CD4-positive, alpha-beta T cell treated with Interleukin-6 for 4 hours (primary cell): Measurements from ENCODE around the gene GGCT.
"Not testable (repeated sequence)": the region's sequence is repeated elsewhere in the genome, so short reads cannot be mapped to it uniquely, and the experiment has no call there.

ENCODE experiments used
- DNase-seq: peaks from one replicate; pipeline ENCODE4 v3.0.0-alpha.2; 2020; ENCODE audit warnings: mixed read lengths

The GGCT gene

GRCh38 chr7:30514776-30515175 is 10.1 kb upstream of the GGCT start:
- no peak for DNase-seq

DNA sequence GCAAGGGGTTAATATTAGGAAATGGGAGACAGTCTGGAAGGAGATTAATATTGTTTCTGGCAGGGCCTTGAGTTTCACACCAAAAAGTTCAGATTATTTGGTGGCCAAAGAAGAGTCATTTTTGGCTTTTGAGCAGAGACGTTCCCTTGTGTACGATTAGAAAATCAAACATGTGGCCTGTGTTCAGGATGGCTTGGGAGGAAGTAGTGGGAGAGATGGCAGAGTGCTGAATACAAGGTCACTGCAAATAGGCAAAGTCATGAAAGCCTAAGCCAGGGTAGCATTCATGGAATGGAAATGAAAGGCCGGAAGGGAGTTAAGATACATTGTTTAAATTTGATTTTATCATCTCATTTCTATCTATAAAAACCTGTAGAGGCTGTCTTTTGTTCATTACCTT is 9.5 kb upstream of the GGCT start:
- DNase-seq: no peak

DNA sequence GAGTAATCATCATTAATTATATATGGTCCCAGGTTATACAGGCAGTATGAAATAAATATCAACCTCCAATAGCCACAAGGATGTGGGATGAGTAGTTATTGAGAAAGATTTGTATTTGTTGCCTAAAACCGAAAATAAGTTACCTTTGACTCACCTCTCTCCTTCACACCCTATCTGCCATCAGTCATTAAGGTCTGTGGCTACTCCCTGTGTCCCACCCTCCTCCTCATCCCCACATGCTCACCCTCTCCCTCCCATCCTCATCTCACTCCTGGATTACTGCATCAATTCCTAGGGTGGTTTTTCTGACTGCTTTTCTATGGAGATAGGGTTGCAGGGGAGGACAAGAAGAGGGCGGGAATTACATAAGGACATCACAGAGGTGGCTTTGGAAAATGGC is 9.1 kb upstream of the GGCT start:
- DNase-seq: no peak

- no peak for DNase-seq
These were observed 7.5 kb upstream of the GGCT start for GRCh38 chr7:30511973-30512662.

GRCh38 chr7:30511494-30511893 is 6.9 kb upstream of the GGCT start:
- no peak for DNase-seq

DNA sequence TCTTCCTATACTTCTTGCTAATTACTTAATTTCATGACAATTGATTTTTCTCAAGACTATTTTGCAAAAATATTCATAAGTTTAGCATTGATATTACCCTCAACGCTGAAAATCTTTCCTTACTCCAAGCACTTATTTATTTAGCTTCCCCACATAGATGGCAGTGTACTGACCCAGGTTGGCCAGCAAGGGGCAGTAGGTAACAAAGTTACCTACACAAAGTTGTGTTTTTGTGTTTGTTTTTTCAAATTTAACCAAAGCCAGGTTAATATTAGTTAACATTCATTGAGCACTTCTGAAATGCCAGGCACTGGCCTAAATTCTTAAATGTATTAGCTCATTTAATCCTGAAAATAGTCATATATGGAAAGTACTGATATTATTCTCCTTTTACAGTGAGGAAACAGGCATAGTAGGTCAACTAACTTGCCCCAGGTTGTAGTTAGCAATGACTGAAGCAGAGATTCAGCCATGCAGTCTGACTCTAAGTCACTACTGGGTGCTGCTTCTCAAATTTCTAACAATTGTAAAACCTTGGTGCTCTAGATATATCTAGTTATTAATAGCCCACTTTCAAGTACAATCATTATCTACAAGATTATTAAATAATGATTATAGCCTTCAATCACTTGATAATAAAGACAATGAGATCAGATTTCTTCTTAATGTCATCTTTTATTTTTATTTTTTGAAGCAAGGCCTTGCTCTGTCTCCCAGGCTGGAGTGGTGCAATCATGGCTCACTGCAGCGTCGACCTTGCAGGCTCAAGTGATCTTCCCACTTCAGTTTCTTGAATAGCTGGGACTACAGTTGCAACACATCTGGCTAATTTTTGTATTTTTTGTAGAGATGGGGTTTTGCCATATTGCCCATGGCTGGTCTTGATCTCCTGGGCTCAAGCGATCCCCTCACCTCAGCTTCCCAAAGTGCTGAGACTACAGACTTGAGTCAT is 5.8 kb upstream of the GGCT start:
- DNase-seq: peak; percentile 41

- not testable (repeated sequence) for DNase-seq
These were observed 4.7 kb upstream of the GGCT start for GRCh38 chr7:30509171-30509857.

- DNase-seq: not testable (repeated sequence)
These were observed 2.8 kb upstream of the GGCT start for GRCh38 chr7:30507346-30507900.

DNA sequence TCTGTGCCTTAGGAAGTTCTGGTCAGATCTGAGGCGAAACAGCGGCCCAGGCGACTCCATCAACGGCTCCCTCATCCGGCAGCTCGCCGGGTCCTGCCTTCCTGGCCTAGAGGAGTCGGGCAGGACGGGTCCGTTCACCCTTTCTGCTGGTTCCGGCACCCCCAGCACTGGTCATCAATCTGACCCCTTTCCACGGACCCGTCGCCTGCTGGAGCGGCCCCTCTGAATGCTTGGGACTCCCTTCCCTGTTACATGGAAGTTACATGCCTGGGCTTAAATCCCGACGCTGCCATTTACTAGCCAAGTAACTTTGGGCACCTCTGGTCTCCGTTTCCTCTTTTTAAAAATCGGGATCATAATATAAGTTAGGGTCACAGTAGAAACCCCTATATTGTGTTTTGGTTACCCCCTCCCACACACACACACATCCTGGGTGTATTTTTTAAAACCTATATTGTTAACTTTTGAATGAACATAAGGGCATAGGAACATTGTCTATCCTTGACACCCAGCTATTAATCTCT is 607 bp upstream of the GGCT start:
- DNase-seq: no peak

- DNase-seq: no peak
These were observed 1.1 kb downstream of the GGCT start for GRCh38 chr7:30503274-30504212.

DNA sequence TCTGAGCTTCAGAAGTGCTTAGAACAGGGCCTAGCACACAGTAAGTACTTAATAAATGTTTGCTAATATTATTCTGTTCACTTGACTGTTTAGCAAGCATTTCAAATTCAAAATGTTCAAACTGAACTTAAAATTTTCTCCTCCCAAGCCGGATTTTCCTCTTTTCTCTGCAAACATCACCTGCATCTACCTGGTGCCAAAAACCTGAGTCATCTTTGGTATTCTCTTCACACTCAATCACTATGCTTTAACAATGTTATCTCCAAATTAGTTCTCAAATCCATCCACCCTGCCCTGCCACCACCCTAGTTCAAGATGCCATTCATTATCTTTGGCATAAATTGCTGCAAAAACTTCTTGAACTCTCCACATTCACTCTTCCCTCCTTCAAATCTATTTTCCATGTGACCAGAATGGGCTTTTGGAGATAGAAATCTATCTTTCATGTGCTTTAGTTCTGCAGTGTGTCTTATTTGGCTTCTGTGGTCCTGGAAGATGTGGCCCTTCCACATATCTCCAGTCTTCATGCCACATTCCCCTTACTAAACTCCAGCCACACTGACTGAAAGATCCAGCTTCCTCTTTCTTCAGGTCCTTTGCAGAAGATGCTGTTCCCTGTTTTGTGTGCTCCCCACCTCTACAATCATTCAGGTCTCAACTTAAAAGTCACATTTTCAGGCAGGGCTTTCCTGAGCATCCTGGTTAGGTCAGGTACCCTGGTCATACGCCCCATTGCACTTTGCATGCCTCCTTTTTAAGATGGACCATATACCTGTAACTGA is 2.0 kb downstream of the GGCT start:
- no peak for DNase-seq

DNA sequence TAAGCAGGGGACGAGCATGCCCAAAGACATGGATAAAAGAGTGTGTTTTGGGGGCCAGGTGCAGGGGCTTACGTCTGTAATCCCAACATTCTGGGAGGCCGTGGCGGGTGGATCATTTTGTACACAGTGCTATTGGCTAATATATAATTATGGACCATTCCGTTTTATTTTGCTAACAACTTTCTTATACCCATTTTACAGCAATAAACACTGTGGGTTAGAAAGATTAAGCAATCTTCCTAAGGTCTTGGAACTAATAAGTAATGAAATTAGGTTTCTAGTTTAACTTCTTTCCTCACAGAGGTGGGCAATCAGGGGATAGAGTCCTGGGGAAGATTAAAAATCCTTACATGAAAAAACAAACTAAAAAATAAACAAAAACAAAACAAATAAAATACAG is 3.4 kb downstream of the GGCT start:
- DNase-seq: no peak

DNA sequence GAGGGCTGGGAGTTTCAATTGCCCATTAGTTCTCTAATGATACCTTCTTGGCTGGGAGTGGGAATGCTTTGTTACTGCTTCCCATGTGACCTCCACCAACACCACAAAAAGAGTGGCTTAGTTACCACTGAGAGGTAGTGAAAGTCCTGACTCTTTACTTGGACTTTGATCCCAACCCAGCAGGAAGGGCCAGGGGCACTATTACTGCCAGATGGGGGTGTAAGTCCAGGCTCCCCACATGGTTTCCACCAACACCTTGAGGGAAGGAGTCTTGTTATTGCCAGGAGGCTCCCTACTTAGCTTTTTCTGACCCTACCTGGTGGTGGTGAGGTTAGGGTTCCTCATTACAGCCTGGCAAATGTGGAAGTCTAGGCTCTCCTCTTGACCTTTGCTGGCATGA is 11.4 kb downstream of the GGCT start:
- no peak for DNase-seq

DNA sequence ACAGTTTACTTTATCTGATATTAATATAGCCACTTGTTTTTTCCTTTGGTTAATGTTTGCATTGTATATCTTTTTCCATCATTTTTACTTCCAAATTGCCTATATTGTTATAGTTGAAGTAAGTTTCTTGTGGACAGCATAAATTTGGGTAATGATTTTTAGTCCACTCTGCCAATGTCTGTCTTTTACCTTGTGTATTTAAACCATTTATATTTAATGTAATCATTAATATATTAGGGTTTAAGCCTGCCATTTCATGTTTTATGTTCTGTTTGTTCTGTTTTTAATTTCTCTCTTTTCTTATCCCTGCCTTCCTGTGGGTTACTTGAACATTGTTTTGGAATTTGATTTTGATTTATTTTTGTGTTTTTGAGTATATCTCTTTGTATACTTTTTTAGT is 13.2 kb downstream of the GGCT start:
- DNase-seq: no peak

- no peak for DNase-seq
These were observed 17.3 kb downstream of the GGCT start for GRCh38 chr7:30487371-30487770.

GRCh38 chr7:30485667-30486066 is 19.0 kb downstream of the GGCT start:
- DNase-seq: no peak

DNA sequence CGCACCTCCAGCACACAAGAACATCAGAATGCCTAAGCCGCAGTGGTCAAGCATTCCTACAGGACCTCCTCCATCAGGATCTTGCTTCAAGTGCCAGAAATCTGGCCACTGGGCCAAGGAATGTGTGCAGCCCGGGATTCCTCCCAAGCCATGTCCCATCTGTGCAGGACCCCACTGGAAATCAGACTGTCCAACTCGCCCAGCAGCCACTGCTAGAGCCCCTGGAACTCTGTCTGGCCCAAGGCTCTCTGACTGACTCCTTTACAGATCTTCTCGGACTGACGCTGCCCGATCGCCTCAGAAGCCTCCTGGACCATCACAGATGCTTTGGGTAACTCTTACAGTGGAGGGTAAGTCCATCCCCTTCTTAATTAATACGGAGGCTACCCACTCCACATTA is 23.2 kb downstream of the GGCT start:
- DNase-seq: not testable (repeated sequence)

GRCh38 chr7:30479202-30480120 is 25.2 kb downstream of the GGCT start:
- DNase-seq: peak; percentile 46

- peak; percentile 73 for DNase-seq
These were observed 26.1 kb downstream of the GGCT start, which contains the start of gene NOD1 for GRCh38 chr7:30478349-30479201. TSS of gene NOD1 (minus strand) at chr7:30478784. CDS start at chr7:30456921, 21,863 bp downstream.
